H1 (cell line): Measurements from ENCODE around the gene S100A10. TPM values are rescaled to one million over a fixed set of nuclear protein-coding genes. Genes with fewer than 3 reads are reported as not detected.

Source experiments
- CTCF ChIA-PET: fragments of 300-600 bp; sonication (Branson Sonifier 250); formaldehyde crosslinking; loops from one replicate; lab custom pipeline; 2021; ENCODE audit not compliant: partially characterized antibody; lab: Charles Lee
- POLR2A ChIA-PET: fragments of 300-600 bp; sonication (Branson Sonifier 250); formaldehyde crosslinking; loops from one replicate; lab custom pipeline; 2021; ENCODE audit warnings: inconsistent platforms; ENCODE audit not compliant: partially characterized antibody; lab: Charles Lee
- DNase-seq, 2 experiments: peaks; one replicate each; pipeline versions ENCODE4 v3.0.0 to v3.0.0-alpha.2; 2010 to 2022; ENCODE audit warnings: low spot score in 2 of 2, low read depth in 1 of 2, mixed read lengths in 1 of 2
- FAIRE-seq: peaks from 2 replicates; lab custom pipeline; 2011; peaks lifted over from hg19 to GRCh38; lab: Jason Lieb, UNC
- H2AFZ ChIP-seq: 2 replicates; pipeline ENCODE4 v1.8.1; 2012; ENCODE audit warnings: low read length, inconsistent platforms
- H2AK5ac ChIP-seq: 2 replicates; pipeline ENCODE4 v1.6.1; 2013; ENCODE audit warnings: low read depth, low read length
- H2BK120ac ChIP-seq: replicated peaks from 2 replicates; pipeline ENCODE3; 2013; ENCODE audit warnings: low read depth, low read length, inconsistent platforms
- H2BK12ac ChIP-seq: 2 replicates; pipeline ENCODE4 v1.6.1; 2013; ENCODE audit warnings: low read depth, low read length
- H2BK15ac ChIP-seq: 2 replicates; pipeline ENCODE4 v1.6.1; 2013; ENCODE audit warnings: low read length
- H2BK20ac ChIP-seq: 2 replicates; pipeline ENCODE4 v1.6.1; 2013; ENCODE audit warnings: low read length
- H2BK5ac ChIP-seq: 2 replicates; pipeline ENCODE4 v1.6.1; 2013; ENCODE audit warnings: low read depth, low read length
- H3K14ac ChIP-seq: 2 replicates; pipeline ENCODE4 v1.6.1; 2013; ENCODE audit warnings: inconsistent platforms; ENCODE audit not compliant: insufficient read length
- H3K18ac ChIP-seq: 2 replicates; pipeline ENCODE4 v1.6.1; 2013; ENCODE audit warnings: low read length; ENCODE audit errors: extremely low read depth
- H3K23ac ChIP-seq: 2 replicates; pipeline ENCODE4 v1.6.1; 2013; ENCODE audit warnings: inconsistent platforms; ENCODE audit not compliant: insufficient read length
- H3K23me2 ChIP-seq: 2 replicates; pipeline ENCODE4 v1.6.1; 2013; ENCODE audit warnings: low read depth, low read length
- H3K27ac ChIP-seq: 2 replicates; pipeline ENCODE4 v1.6.1; 2011; ENCODE audit warnings: low read depth, low read length, inconsistent platforms
- H3K27me3 ChIP-seq, 4 experiments: replicated peaks in 1 of 4; 1 replicate in 1 of 4; 2 replicates in 3 of 4; pipeline versions ENCODE4 v1.6.1 to v1.8.1; 2011 to 2013; ENCODE audit warnings: low read length in 3 of 4, mild to moderate bottlenecking in 3 of 4, inconsistent platforms in 2 of 4, mixed read lengths in 2 of 4, moderate library complexity in 1 of 4; ENCODE audit not compliant: control insufficient read depth in 3 of 4, insufficient read depth in 3 of 4; ENCODE audit errors: extremely low read depth in 1 of 4
- H3K36me3 ChIP-seq, 4 experiments: 2 replicates each; pipeline versions ENCODE4 v1.6.1 to v1.8.1; 2011 to 2013; ENCODE audit warnings: mild to moderate bottlenecking in 4 of 4, low read length in 3 of 4, moderate library complexity in 2 of 4, control low read depth in 1 of 4, inconsistent platforms in 1 of 4; ENCODE audit not compliant: insufficient read depth in 4 of 4, control insufficient read depth in 2 of 4
- H3K4ac ChIP-seq: replicated peaks from 2 replicates; pipeline ENCODE3; 2013; ENCODE audit warnings: low read length, low read depth, mixed read lengths, inconsistent platforms; ENCODE audit not compliant: insufficient read length
- H3K4me1 ChIP-seq, 4 experiments: replicated peaks in 1 of 4; 1 replicate in 1 of 4; 2 replicates in 3 of 4; pipeline versions ENCODE4 v1.6.1 to v1.8.1; 2011 to 2013; ENCODE audit warnings: low read length in 3 of 4, inconsistent platforms in 2 of 4, mixed read lengths in 1 of 4; ENCODE audit not compliant: insufficient read depth in 4 of 4, control insufficient read depth in 3 of 4
- H3K4me2 ChIP-seq, 2 experiments: 2 replicates each; pipeline versions ENCODE4 v1.6.1 to v1.8.1; 2011 to 2013; ENCODE audit warnings: low read depth in 2 of 2, low read length in 2 of 2, control low read depth in 1 of 2, inconsistent platforms in 1 of 2, mild to moderate bottlenecking in 1 of 2; ENCODE audit not compliant: insufficient read depth in 1 of 2
- H3K4me3 ChIP-seq, 4 experiments: fragments of 200-600, 300-600 bp in 1 of 4; sonication (generic), shearing (Covaris generic), sonication (Bioruptor Twin) in 1 of 4; 2 replicates each; pipeline versions ENCODE4 v1.5.1 to v1.8.1; 2011 to 2016; ENCODE audit warnings: low read length in 4 of 4, low read depth in 3 of 4, control low read depth in 2 of 4, inconsistent platforms in 2 of 4, mild to moderate bottlenecking in 2 of 4, mixed read lengths in 1 of 4, moderate library complexity in 1 of 4; ENCODE audit not compliant: insufficient read depth in 2 of 4; ENCODE audit errors: extremely low read depth in 1 of 4
- H3K56ac ChIP-seq: replicated peaks from 2 replicates; pipeline ENCODE3; 2013; ENCODE audit warnings: low read depth, mild to moderate bottlenecking, mixed read lengths, low read length, inconsistent platforms; ENCODE audit not compliant: insufficient read length
- H3K79me1 ChIP-seq: 2 replicates; pipeline ENCODE4 v1.6.1; 2013; ENCODE audit warnings: low read depth, low read length, control low read depth
- H3K79me2 ChIP-seq, 2 experiments: 2 replicates each; pipeline versions ENCODE4 v1.6.1 to v1.8.1; 2012 to 2013; ENCODE audit warnings: low read length in 2 of 2, mild to moderate bottlenecking in 2 of 2, inconsistent platforms in 1 of 2; ENCODE audit not compliant: insufficient read depth in 2 of 2, control insufficient read depth in 1 of 2
- H3K9ac ChIP-seq, 4 experiments: replicated peaks in 1 of 4; 1 replicate in 1 of 4; 2 replicates in 3 of 4; pipeline versions ENCODE4 v1.6.1 to v1.8.1; 2011 to 2013; ENCODE audit warnings: low read depth in 3 of 4, low read length in 3 of 4, control low read depth in 2 of 4, mild to moderate bottlenecking in 2 of 4, moderate library complexity in 2 of 4, inconsistent platforms in 1 of 4; ENCODE audit errors: extremely low read depth in 1 of 4
- H3K9me3 ChIP-seq, 2 experiments: 2 replicates each; pipeline versions ENCODE4 v1.6.1 to v1.8.1; 2012 to 2013; ENCODE audit warnings: mild to moderate bottlenecking in 2 of 2, moderate library complexity in 2 of 2, control low read depth in 1 of 2, inconsistent platforms in 1 of 2, low read depth in 1 of 2, low read length in 1 of 2, mixed read lengths in 1 of 2; ENCODE audit not compliant: insufficient read depth in 2 of 2
- H4K20me1 ChIP-seq, 2 experiments: replicated peaks in 1 of 2; 2 replicates each; pipeline versions ENCODE3 to v1.8.1; 2011 to 2013; ENCODE audit warnings: inconsistent platforms in 2 of 2, low read length in 2 of 2, mild to moderate bottlenecking in 1 of 2; ENCODE audit not compliant: insufficient read depth in 2 of 2, control insufficient read depth in 1 of 2
- H4K5ac ChIP-seq: 2 replicates; pipeline ENCODE4 v1.6.1; 2013; ENCODE audit warnings: low read length, low read depth, mixed read lengths, inconsistent platforms; ENCODE audit not compliant: insufficient read length
- H4K8ac ChIP-seq: 2 replicates; pipeline ENCODE4 v1.8.0; 2013; ENCODE audit warnings: mild to moderate bottlenecking, moderate library complexity, low read length, inconsistent platforms; ENCODE audit not compliant: insufficient read depth; ENCODE audit errors: extremely low read depth
- H4K91ac ChIP-seq: replicated peaks from 2 replicates; pipeline ENCODE3; 2013; ENCODE audit warnings: low read length, mixed read lengths, inconsistent platforms; ENCODE audit not compliant: insufficient read length
- EP300 ChIP-seq, 2 experiments: IDR thresholded peaks; 1 replicate in 1 of 2; 2 replicates in 1 of 2; pipeline ENCODE4 v1.6.1; 2011 to 2012; ENCODE audit warnings: low read depth in 2 of 2, low read length in 2 of 2, mild to moderate bottlenecking in 2 of 2, borderline replicate concordance in 1 of 2, inconsistent platforms in 1 of 2, moderate library complexity in 1 of 2
- KDM1A ChIP-seq: fragments of 200-600, 300-600 bp; sonication (generic); IDR thresholded peaks from 2 replicates; pipeline ENCODE4 v1.7.1; 2016; ENCODE audit warnings: mild to moderate bottlenecking, low read length, borderline replicate concordance
- NANOG ChIP-seq: IDR thresholded peaks from 2 replicates; pipeline ENCODE4 v1.6.1; 2011; ENCODE audit warnings: low read length, low read depth, mild to moderate bottlenecking, inconsistent platforms; ENCODE audit not compliant: insufficient read depth, poor library complexity, severe bottlenecking
- POLR2A ChIP-seq, 2 experiments: IDR thresholded peaks; 1 replicate in 1 of 2; 2 replicates in 1 of 2; pipeline ENCODE4 v1.6.1; 2011; ENCODE audit warnings: low read depth in 2 of 2, low read length in 2 of 2, mild to moderate bottlenecking in 2 of 2; ENCODE audit errors: control extremely low read depth in 1 of 2
- RBBP5 ChIP-seq: IDR thresholded peaks from 2 replicates; pipeline ENCODE4 v1.7.1; 2012; ENCODE audit warnings: low read depth, mild to moderate bottlenecking, inconsistent platforms, low read length, moderate library complexity, borderline replicate concordance
- RXRA ChIP-seq: IDR thresholded peaks from 2 replicates; pipeline ENCODE4 v1.6.1; 2011; ENCODE audit warnings: low read depth, mild to moderate bottlenecking, low read length, moderate library complexity; ENCODE audit not compliant: insufficient read depth
- WGBS, 2 experiments: shearing (Covaris generic) in 1 of 2; methylation state at CpG; one replicate each; pipeline versions ENCODE4 v1.1.6 to v1.1.7; 2013 to 2015; ENCODE audit warnings: low lambda C conversion rate in 2 of 2, mixed read lengths in 2 of 2, inconsistent platforms in 1 of 2, low coverage in 1 of 2, missing lambda C conversion rate in 1 of 2; ENCODE audit not compliant: insufficient replicate concordance in 2 of 2, insufficient coverage in 1 of 2, insufficient read length in 1 of 2; ENCODE audit errors: extremely low coverage in 1 of 2, missing lambda C conversion rate in 1 of 2; 5-methylcytosine and 5-hydroxymethylcytosine counted together
- polyA plus RNA-seq, 7 experiments: library from polyadenylated mRNA; depleted of rRNA in 3 of 7; stranded (reverse) in 5 of 7; unstranded in 2 of 7; fragments of >200 nt in 5 of 7; fragments of 200-250 nt in 2 of 7; gene quantifications; 1 replicate in 5 of 7; 2 replicates in 1 of 7; 4 replicates in 1 of 7; pipeline versions ENCODE4 v1.2.1 to v1.2.3, GENCODE V29; 2011 to 2013; ENCODE audit warnings: missing spikeins in 2 of 7, mixed read lengths in 2 of 7
- total RNA-seq: library from RNA; stranded (reverse); fragmentation: NEBNext Ultra II Directional; extraction: Animal tissue kit (Norgen Biotek cat#: 25700); gene quantifications from 2 replicates; pipeline ENCODE4 v1.2.1, GENCODE V29; 2021

Gene S100A10
- total and polyA plus RNA-seq, 2 of the 8 experiments (the other 6 are each of a cell fraction or from before 2014, with no cell fraction given), result 23.9 to 231 TPM

GRCh38 chr1:151948506-151948905 is 45.2 kb downstream of the S100A10 start:
- CTCF ChIA-PET, result interaction anchor here (1.0 to 5.4 kb wide), 6 partner anchors 12 to 52 kb away, joined by 3 to 37 read pairs (median 9); no protein-coding TSS in a partner anchor
- WGBS, 2 experiments, result 64% methylated on average over 1 of the region's 1 CpG; no CpG with 5 or more reads in 1 of the 2 experiments

More at GRCh38 chr1:151948506-151948905, 45.2 kb downstream of the S100A10 start:
- no peak overlapping the region for H3K18ac ChIP-seq
- no peak overlapping the region for H4K91ac ChIP-seq
- H3K79me1 ChIP-seq, result no peaks in the 10 kb centered on the region
- TF ChIP-seq EP300 (IDR thresholded peaks at IDR 0.05; ENCODE audit: borderline replicate concordance in 1 of 2, low read depth in 2 of 2, low read length in 2 of 2), result no peak
- no peak for TF ChIP-seq POLR2A (IDR thresholded peaks at IDR 0.05; ENCODE audit: control extremely low read depth in 1 of 2, low read depth in 2 of 2, low read length in 2 of 2)
- TF ChIP-seq RXRA, result no peak
- TF ChIP-seq NANOG, result no peak
- TF ChIP-seq KDM1A, result no peak
- TF ChIP-seq RBBP5, result no peak
- TF ChIP-seq, all 59 proteins: peak for 0
- no peak overlapping the region for H3K4me3 ChIP-seq
- H3K9me3 ChIP-seq, result no peaks in the 10 kb centered on the region
- peaks cover 0 to 3% (median 0%) of the 10 kb centered on the region in 4 experiments; a peak in 2 of 7 replicates for H3K4me1 ChIP-seq
- H4K5ac ChIP-seq, result no peak overlapping the region
- H2BK20ac ChIP-seq, result no peak overlapping the region
- H2BK15ac ChIP-seq, result no peak overlapping the region
- DNase-seq, result no peak
- no peak overlapping the region for H2BK120ac ChIP-seq
- no peak overlapping the region for H3K14ac ChIP-seq
- no peak overlapping the region for H2BK5ac ChIP-seq
- no peaks in the 10 kb centered on the region for H4K20me1 ChIP-seq
- H3K23me2 ChIP-seq, result no peaks in the 10 kb centered on the region
- no peak overlapping the region for H3K56ac ChIP-seq
- no peak overlapping the region for H3K27ac ChIP-seq
- no peaks in the 10 kb centered on the region for H3K79me2 ChIP-seq
- H2AFZ ChIP-seq, result no peak overlapping the region
- H4K8ac ChIP-seq, result no peak overlapping the region
- FAIRE-seq, result no peak
- no peak overlapping the region for H2AK5ac ChIP-seq
- no peak overlapping the region for H3K4ac ChIP-seq
- POLR2A ChIA-PET, result no interaction called here
- no peak overlapping the region for H3K4me2 ChIP-seq
- H3K9ac ChIP-seq, result no peak overlapping the region
- no peak overlapping the region for H2BK12ac ChIP-seq
- H3K27me3 ChIP-seq, result no peaks in the 10 kb centered on the region
- no peaks in the 10 kb centered on the region for H3K36me3 ChIP-seq
- H3K23ac ChIP-seq, result no peak overlapping the region
